HS-27A (cell line): ENCODE measurements around the gene SRPX.

ENCODE experiments used
- DNase-seq: peaks from one replicate; pipeline ENCODE4 v3.0.0-alpha.2; 2012; ENCODE audit warnings: low read depth, missing footprints

The SRPX gene, protein sequence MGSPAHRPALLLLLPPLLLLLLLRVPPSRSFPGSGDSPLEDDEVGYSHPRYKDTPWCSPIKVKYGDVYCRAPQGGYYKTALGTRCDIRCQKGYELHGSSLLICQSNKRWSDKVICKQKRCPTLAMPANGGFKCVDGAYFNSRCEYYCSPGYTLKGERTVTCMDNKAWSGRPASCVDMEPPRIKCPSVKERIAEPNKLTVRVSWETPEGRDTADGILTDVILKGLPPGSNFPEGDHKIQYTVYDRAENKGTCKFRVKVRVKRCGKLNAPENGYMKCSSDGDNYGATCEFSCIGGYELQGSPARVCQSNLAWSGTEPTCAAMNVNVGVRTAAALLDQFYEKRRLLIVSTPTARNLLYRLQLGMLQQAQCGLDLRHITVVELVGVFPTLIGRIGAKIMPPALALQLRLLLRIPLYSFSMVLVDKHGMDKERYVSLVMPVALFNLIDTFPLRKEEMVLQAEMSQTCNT

DNA sequence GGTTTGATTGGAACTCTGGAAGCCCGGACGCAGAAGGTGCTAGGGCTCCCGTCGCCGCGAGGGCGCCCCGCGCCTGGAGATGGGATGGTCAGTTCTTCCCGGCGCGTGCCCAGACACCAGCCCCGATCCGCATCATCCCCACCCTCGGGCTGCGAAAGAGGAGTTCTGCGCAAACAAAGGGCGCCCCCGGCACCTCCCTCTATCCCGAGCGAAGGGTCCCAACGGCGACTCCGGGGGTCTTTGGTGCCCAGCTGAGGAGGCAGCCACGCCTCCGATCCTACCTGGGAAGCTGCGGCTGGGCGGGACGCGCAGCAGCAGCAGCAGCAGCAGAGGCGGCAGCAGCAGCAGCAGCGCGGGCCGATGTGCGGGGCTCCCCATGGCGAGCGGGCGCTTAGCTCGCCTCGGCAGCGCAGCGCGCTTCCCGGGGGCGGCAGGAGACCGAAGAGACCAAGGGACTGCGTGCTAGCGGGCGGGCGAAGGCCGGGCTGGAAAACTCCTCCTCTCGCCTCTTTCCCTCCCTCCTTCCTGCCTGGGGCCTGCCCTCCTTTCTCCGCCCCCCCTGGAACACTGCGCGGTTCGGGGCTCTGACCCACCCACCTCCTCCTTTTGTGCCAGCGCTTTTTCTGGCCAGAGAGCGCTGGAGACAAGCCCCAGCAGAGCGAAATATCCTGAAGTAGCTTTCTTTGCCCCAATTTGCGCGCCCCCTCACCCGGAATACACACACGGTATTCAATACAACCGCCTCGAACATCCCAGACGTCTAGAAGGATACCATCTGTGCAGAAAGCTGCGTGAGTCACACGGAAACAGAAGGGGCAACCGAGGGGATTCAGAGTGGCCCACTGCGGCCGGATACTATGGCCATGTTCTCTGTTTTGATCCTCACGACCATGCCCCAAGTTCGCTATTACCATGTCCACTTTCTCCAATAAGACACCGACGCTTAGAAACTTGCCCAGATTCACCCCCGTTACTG, at the start of gene SRPX:
Gene SRPX (minus strand): TSS at position 457 of the 976 bp plus-strand sequence. CDS start 79 bp downstream, at position 378.
- no peak for DNase-seq

DNA sequence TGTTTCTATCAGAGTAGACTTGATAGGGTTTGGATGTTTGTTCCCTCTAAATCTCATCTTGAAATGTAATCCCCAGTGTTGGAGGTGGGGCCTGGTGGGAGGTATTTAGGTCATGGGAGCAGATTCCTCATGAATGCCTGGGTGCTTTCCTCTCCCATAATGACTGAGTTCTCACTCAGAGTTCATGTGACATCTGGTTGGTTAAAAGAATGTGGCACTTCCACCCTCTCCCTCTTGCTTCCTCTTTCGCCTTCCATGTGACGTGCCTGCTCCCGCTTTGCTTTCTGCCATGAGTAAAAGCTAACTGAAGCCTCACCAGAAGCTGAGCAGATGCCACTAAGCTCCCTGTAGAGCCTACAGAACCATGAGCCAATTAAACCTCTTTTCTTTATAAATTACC, 47.3 kb upstream of the SRPX start:
- DNase-seq, result no peak

DNA sequence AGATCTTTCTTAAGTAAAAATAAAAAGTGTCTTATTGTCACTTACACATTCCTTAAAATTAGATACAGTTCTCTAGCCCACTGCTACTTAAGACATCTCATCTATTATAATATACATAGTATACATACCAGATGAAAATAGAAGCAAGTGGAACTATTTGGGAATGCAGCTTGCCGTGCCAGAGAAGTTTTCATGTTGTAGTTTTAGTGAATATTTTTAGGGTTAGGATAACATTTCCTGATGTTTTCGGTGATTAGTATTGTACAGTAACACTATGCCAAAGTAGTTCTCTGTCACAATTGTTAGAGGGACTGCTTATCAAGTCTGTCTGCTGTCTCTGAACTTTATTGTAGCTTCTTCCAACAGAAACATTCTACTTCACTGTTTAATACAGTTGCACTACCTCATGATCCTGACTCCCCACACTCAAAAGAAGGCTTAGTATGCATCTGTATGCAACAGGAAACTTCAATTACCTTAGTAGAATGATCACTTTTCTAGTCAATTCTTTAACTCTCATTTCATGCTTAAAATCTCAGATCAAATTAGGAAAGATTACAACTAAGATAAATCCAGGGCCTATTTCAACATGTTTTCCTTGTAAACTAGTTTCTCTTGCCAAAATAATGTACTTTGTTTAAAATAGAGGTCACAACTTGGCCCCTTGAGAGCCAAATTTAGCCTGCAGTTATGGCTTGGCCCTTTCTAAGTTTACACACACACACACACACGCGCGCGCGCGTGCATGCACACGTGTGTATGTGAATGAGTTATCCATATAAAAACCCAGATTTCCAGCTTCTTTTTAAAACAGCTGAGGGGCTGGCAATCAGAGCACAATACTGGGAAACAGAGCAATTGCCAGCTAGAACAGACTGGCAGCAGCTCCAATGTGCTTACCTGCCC, 42.3 kb upstream of the SRPX start:
- DNase-seq, result no peak

DNA sequence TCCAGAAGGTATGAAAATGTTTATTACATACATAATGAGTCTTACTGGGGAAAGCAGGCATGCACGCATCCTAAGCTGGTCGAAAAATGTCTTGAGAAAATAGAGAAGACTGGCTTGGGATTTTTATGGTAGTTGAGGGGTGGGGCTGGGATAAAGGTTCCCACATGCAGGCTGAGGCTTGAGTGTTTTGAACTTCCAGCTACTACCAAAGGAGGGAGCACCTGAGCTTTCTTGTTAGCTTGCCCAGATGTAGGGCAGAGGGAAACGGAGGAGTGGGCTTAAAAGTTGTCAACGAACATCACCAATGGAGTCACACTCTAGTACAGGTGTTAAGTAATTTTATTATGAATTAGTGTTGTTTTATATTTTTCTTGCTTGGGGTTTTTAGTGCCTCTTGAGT, 39.6 kb upstream of the SRPX start:
- DNase-seq, result no peak

DNA sequence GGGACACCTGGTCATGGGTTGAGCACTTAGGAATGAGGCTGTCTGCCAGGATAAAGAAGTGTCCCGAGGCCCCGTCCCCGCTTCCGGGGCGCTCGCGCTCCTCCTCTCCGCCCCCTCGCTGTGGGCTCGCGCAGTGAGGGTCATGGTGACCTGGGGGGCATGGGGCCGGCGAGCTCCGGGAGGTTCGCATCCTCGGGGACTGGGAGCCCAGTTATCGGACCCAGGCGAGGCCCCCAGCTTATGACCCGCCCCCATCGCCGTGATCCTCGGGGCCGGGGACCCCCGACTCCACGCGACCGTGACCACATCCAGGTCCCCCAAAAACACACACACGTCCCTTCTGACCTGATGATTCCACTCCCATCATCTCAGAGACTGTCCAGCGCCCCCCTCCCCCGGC, 35.3 kb upstream of the SRPX start:
- no peak for DNase-seq

DNA sequence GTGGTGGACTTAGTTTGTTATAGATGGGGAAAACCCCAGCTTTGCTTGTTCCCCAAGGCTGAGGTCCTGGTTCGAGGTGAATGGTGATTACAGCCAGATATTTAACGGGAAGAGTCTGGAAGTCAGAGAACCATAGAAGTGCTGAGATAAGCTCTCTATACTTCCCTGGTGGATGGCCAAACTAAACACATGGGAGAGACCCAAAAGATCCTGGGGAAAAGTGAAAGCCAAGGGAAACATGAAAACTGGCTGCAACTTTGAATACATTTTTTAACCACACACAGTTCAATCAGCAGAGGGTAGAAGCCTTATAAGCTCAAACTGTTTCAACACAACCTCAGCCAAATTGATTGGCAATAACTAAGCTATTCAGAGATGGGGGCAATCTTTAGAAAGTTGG, 29.3 kb upstream of the SRPX start:
- no peak for DNase-seq

DNA sequence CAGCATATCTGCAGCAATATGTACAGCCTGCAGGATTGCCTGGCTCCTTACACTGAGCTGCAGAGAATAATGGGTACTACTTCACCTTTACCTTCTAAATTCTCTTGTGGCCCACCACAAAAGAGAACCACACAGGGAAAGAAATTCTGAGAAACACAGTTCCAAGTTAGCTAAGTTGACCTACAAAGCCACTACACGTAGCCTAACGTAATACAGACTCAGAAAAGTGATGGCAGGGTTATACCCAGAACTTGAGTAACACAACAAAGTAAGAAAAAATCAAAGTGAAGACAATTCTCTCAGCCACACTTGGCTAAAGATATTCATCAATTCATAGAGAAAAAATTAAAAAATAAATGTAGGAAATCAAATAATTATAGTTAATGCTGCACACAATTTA, 26.4 kb upstream of the SRPX start:
- DNase-seq, result no peak

DNA sequence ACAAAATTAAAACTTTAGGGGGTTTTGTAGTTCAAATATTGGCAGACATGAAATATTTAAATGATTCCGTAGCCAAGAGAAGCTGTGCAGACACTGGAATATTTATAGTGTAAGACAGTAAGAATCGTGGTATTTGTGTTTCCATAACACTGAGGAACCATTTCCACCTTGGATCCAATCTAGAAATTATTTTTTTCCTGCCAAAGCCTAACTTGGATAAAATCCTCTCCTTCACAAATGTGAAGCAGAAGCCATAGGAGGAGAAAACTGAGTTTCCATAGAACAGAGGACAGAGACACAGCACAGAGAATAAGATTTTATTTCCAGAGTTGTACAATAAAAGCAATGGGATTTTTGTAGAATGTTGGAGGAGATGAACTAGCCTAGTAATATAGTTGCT, 19.9 kb upstream of the SRPX start:
- DNase-seq, result no peak

DNA sequence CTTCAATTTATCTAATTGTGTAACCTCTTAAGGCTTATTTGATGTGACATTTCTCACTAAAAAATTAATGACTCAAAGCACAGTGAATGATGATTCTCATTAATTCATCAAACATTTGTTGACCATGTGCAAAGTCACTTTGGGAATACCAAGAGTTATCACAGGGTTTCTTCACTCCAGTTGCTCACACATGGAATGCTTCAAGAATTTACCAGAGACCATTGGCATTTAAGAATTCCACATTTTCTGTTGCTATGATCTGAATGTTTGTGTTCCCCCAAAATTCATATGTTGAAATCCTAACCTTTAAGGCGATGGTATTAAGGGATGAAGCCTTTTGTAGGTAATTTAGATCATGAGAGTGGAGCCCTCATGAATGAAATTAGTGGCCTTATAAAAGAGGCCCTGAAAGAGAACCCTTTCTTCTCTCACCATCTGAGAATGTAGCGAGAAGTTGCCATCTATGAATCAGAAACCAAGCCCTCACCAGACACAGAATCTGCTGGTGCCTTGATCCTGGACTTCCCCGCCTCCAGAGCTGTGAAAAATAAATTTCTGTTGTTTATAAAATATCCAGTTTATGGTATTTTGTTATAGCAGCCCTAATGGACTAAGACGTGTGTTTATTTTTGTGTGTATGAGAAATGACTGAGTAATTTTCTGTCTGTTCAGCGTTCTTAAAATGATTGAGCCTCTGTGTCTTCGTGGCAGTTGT, 16.4 kb upstream of the SRPX start:
- no peak for DNase-seq

DNA sequence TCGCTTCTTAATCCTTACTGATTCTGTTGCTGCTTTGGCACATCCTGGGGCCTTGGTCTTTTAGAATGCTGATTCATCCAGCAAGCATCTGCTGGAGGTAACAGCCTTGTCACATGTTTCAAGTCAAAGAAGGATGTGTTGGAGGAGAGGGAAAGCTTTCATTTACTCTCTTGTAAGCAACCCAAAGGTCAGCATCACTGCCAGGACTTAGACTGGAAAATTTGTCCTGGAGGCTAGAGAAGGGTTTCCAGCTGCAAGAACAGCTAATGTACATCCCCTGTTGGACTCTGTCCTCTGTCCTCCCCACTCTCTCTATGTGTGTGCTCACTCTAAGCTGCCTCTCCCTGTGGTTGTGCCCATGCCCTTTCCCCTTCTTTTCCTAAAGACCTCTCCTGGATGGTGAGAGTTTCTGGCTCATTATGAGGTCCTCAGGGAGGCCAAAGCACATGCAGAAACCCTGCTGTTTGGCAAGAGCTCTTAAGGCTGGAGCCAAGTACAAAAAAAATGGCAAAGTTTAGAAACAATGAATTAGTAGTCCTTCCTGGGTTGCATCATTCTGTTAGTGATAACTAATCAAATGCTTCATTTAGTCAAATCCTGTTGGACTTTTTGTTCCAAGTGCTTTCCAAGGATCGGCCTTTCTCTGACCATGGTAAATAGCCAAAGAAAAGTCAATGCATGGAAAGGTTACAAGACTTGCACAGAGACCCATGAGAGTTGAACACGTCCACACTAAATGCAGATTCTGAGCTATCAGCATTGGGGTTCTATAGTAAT, 13.4 kb upstream of the SRPX start:
- no peak for DNase-seq

DNA sequence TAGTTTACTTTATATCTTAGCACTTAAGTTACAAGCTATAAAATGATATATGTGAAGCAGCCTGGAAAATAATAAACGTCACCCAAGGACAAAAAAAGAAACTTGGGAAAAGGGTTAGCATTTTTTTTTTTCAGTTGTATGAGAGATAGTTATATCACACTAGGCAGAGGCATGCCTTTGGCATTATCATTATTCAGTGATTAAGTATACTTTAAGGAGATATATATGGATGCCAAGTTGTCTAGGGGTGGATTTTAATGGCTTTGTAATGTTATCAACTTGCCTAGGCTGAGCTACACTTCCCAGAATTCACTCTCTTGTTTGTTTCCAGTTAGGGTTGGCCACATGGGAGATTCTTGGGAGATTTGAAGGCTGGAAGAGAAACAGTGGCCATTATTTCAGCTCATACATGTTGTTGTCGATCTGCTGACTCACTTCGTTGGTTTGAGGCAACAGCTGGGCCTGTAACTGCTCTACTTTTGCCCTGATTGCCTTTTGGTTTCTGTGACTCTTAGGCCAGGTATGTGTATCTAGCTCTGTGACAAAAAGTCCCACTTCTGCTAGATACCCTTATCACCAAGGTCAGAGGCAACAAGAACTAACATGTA, 11.5 kb upstream of the SRPX start:
- no peak for DNase-seq

DNA sequence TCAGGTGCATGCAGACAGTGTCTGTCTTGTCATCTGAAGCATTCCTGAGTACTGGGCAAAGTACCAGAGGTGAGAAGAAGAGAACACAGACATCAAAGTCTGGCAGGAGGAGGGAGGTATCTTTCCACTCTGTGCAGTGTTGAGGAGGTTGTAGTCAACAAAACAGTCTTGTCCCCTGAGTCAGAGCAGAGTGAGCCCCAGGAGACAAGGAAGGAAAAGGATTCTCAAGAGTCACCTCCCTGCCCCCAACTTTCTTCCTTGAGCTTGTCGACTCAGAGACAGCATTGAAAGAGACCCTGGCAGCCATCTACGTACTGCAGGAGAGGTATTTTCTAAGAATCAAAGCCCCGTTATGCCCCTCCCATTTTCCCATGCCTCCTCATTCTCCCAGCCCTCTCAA, 4.4 kb upstream of the SRPX start:
- no peak for DNase-seq

DNA sequence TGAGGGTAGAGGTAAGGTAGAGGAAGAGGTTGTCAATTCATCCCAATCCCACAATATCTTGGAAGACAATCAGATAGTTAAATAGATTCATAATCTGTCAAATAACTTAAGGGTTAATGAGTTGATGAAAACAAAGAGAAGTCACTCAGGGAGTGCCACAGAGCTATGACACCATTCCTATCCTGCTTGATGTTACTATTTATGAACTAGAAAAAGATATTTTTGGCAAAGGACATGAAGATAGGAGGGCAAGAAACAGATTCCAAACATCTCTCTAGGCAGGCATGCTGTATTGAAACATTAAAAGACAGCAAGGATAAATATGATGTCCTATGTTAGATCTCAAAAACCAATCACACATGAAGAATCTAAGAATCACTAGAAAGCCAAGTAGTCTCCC, 3.5 kb upstream of the SRPX start:
- DNase-seq, result no peak

DNA sequence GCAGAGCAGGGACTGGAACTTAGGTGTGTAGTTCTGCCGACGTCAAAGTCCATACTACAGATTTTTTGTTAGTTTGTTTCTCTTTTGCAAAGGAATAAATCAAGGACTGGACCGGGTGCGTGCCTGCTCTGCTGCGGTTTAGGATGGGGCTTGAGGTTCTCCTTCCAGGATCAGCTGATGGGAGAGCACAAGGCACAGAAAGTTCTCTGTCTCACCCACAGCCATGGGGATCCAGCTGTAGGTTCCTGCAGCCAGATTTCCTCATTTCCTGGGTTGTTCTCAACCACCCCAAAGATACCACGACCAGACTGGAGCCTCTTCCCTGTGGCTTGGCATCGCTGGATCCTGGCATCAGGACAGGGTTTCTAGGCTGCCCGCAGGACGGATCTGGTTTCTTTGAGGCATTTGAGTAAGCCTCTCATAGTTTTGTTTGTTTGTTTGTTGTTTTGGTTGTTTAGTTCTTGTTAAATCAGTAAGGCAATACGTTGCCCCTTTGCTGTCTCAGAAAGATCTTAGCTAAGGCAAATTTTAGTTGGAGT, 789 bp upstream of the SRPX start:
- no peak for DNase-seq

DNA sequence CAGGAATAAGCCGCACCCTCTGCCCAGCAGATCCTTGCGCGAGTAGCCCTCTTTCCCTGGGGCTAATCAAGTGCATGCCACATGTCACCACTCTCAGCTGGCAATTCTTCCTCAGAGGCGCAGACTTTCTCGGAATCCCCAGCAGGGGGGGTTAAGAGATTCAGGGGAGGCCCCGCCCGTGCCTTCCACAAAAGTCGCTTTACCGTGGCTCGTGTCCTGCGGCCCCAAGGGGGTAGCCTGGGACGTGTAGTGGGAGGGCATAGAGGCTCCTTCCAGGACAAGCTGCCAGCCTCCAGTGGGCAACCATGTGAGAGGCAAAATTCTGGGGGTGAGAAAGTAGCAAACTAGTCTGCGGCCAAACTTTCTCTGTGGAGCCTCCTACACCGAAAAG, 652 bp downstream of the SRPX start:
- no peak for DNase-seq

DNA sequence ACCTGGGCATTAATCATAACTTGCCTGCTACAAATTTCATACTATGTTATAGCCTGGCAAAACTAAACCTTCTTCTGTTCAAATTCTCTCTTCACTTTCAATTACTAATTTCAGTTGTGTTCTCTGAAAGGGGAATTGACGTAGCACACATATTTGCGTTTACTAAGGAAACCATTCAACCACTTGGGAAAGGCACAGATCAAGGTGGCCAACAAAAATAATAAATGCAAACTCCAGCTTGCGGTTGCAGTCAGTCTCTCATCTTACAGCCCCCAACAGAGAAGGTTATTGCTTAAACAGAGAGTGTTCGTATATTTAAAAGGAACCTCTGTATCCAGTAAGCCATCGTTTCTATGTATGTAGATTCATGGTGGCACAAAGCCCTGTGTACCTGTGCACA, 4.0 kb downstream of the SRPX start:
- no peak for DNase-seq

DNA sequence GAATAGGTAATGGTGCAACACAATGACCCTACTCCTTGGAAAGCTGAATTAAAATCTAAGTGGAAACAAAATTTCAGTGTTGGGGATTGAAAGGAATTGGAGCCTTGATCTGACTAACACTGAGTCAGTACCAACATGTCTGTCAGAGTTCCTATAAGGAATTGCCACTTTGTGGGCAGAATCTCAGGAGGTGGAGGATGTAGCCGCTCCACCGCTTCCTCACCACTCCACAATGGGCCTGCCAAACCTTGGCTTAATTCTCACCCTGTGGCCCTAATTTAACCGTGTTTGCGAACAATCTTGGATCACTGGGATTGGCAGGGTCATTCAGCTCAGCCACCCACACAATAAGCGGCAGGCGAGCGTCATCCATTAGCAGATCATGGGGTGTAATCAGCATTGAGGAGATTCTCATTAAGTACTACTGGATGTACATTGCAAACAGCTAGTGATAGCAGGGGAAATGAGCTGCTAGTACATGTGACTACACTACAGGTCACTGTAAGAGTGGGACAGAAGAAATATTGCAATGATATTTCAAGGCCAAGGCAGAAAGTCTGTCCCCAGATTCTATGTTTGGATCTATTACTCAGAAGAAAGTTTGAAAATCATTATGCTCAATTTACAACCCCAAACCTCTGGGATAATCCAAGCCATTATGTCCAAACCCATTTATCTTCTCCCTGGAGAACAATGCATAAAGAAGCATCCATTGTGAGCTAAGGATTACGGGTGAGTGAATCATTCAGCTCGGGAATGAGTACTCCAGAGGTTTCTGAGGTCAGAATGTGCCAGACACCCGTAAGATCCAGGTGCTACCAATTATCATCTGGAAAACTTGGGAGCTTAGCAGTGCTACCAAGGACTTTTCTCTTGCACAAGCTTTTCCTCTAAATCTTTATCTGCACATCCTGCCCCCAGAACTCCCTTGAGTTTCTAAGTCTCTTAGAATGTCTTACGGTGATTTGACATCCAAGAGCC, 5.8 kb downstream of the SRPX start:
- DNase-seq, result no peak

DNA sequence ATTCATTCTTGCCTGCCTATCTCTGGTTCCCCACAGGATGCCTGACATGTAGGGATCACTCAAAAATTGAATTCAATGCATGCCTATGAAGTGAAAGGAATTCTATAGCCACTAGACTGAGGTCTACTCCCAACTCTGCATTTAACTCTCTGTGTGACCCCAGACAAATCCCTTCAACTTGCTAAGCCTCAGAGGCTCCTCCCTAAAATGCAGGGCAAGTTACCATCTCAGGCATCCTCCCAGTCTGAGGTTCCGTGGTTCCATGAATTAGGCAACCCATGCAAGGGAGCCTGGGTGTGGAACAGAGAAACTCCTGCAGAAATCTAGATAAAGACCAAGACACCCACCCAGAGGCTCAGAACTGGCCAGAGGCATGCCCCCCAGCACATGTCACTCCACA, 6.6 kb downstream of the SRPX start:
- no peak for DNase-seq
